PFSK-1 (cell line): ENCODE results near the gene FMNL1.

ENCODE experiments used
- FOXP2 ChIP-seq: optimal IDR thresholded peaks from 2 replicates; pipeline ENCODE3; 2011; ENCODE audit warnings: borderline replicate concordance, control low read depth, inconsistent platforms; ENCODE audit not compliant: insufficient read depth; ENCODE audit errors: extremely low read length, extremely low read depth
- POLR2AphosphoS5 ChIP-seq: IDR thresholded peaks from 2 replicates; pipeline ENCODE4 v1.6.1; 2012; ENCODE audit warnings: low read depth, mild to moderate bottlenecking, control low read depth, low read length, moderate library complexity
- REST ChIP-seq, 2 experiments: IDR thresholded peaks; 2 replicates each; pipeline versions ENCODE4 v1.6.1 to v1.8.0; 2011 to 2012; ENCODE audit warnings: low read depth in 2 of 2, low read length in 2 of 2, control low read depth in 1 of 2, inconsistent platforms in 1 of 2, mild to moderate bottlenecking in 1 of 2, moderate library complexity in 1 of 2; ENCODE audit not compliant: insufficient read depth in 1 of 2
- SIN3A ChIP-seq: IDR thresholded peaks from 2 replicates; pipeline ENCODE4 v1.6.1; 2012; ENCODE audit warnings: mild to moderate bottlenecking, low read length, moderate library complexity, borderline replicate concordance; ENCODE audit not compliant: insufficient read depth
- TAF1 ChIP-seq: IDR thresholded peaks from 2 replicates; pipeline ENCODE4 v1.6.1; 2012; ENCODE audit warnings: low read length, control low read depth, borderline replicate concordance; ENCODE audit not compliant: insufficient read depth

The FMNL1 gene

DNA sequence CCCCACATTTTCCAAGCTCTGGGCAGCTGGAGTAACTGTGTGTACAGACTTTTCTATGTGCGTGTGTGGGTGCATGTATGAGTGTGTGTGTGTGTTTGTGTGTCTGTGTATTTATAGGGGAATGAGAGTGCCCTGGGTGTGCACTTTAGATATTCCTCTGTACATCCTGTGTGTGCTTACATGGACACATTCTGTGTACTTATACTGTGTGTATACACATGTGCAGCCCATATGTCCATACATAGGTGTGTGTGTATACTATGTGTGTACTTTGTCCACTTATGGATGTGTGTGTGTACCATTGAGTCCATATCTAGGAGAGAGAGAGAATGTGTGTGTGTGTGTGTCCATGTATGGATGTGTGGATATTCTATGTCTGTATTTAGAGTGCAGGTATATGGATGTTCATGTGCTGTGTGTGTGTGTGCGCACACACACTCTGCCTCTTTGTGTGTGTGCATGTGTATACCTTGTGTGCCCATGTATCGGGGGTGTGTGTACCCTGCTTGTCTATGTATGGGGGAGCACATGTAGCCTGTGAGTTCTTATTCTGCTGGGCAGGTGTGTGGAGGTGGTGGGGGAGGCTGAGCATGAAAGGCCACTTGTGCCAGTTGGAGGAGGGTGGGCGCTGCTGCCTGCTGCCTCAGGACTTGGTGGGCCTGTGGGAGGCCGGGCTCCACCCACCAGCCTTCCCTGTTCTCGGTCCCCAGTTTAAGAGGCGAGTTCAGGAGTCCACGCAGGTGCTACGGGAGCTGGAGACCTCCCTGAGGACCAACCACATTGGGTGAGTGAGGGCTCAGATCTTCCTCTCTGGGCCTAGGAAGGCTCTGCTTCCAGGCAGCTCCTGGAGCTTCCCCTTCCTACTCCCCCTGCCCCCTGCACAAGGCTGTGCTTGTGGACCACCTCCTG, 11.1 kb downstream of the FMNL1 start:
- no peak for TF ChIP-seq SIN3A
- TF ChIP-seq REST (IDR thresholded peaks at IDR 0.05; ENCODE audit: insufficient read depth in 1 of 2, low read depth in 2 of 2, low read length in 2 of 2), result no peak
- TF ChIP-seq TAF1, result no peak
- no peak for TF ChIP-seq FOXP2

DNA sequence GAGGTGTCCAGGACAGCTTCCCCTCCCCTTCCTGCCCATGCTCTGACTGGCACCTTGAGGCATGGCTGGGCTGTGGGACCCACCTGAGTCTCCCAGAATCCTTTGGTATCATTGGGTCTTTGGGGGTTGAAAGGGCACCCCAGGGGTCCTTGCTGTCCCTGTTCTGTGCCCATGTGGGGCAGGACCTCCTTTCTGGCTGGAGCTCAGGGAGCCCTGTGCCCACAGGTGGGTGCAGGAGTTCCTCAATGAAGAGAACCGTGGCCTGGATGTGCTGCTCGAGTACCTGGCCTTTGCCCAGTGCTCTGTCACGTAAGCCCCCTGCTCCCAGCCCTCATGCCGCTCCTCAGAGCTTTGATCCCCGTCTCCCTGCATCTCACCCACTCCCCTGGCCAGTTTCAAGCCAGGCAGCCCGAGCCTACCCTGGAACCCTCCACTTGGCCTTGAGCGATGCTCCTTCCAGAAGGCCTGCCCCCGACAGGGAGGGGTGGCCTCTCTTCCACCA, 11.8 kb downstream of the FMNL1 start:
- TF ChIP-seq TAF1, result no peak
- TF ChIP-seq REST (IDR thresholded peaks at IDR 0.05; ENCODE audit: insufficient read depth in 1 of 2, low read depth in 2 of 2, low read length in 2 of 2), result no peak
- TF ChIP-seq POLR2AphosphoS5, result no peak
- no peak for TF ChIP-seq FOXP2
- TF ChIP-seq SIN3A, result no peak

GRCh38 chr17:45234641-45235415, 13.1 kb downstream of the FMNL1 start:
- TF ChIP-seq TAF1 (no peak), REST (IDR thresholded peaks at IDR 0.05; ENCODE audit: insufficient read depth in 1 of 2, low read depth in 2 of 2, low read length in 2 of 2) (no peak), POLR2AphosphoS5 (no peak), FOXP2 (no peak), SIN3A (no peak)

GRCh38 chr17:45235416-45236281, 14.0 kb downstream of the FMNL1 start:
- no peak for TF ChIP-seq POLR2AphosphoS5
- TF ChIP-seq SIN3A, result no peak
- no peak for TF ChIP-seq REST (IDR thresholded peaks at IDR 0.05; ENCODE audit: insufficient read depth in 1 of 2, low read depth in 2 of 2, low read length in 2 of 2)
- no peak for TF ChIP-seq FOXP2
- TF ChIP-seq TAF1, result no peak
